ENCODE results near the gene MPO.

- TF ChIP-seq CTCF (IDR thresholded peaks at IDR 0.05; ENCODE audit: poor library complexity): no peak
- TF ChIP-seq EZH2 (IDR thresholded peaks at IDR 0.05; ENCODE audit: borderline replicate concordance): no peak
- no peak for TF ChIP-seq EZH2phosphoT487 (IDR thresholded peaks at IDR 0.05; ENCODE audit: low read depth, severe bottlenecking, unreplicated experiment)
Measured at GRCh38 chr17:58313815-58314705, 33.3 kb upstream of the MPO start.

All from hepatocyte (in vitro differentiated cells).